H9 (cell line): ENCODE results near the gene DOCK2. TPM values are rescaled to one million over a fixed set of nuclear protein-coding genes. Genes with fewer than 3 reads are reported as not detected.

Source experiments
- DNase-seq: peaks from one replicate; pipeline ENCODE4 v3.0.0-alpha.2; 2017
- H2AFZ ChIP-seq: one replicate; pipeline ENCODE4 v1.6.1; 2013; ENCODE audit warnings: mild to moderate bottlenecking, low read length, control low read depth, moderate library complexity
- H2AK5ac ChIP-seq: 2 replicates; pipeline ENCODE4 v1.6.1; 2013; ENCODE audit warnings: low read length, control low read depth, mixed read lengths; ENCODE audit not compliant: insufficient read length
- H2BK120ac ChIP-seq: one replicate; pipeline ENCODE4 v1.6.1; 2013; ENCODE audit warnings: low read depth, mild to moderate bottlenecking, low read length, control low read depth, inconsistent platforms; ENCODE audit not compliant: poor library complexity, severe bottlenecking
- H2BK12ac ChIP-seq: 2 replicates; pipeline ENCODE4 v1.6.1; 2013; ENCODE audit warnings: low read length, control low read depth, mixed read lengths, low read depth; ENCODE audit not compliant: insufficient read length
- H2BK15ac ChIP-seq: 2 replicates; pipeline ENCODE4 v1.6.1; 2013; ENCODE audit warnings: low read depth, low read length, control low read depth
- H2BK20ac ChIP-seq: one replicate; pipeline ENCODE4 v1.6.1; 2013; ENCODE audit warnings: low read depth, mild to moderate bottlenecking, low read length, control low read depth, inconsistent platforms; ENCODE audit not compliant: poor library complexity, severe bottlenecking
- H2BK5ac ChIP-seq: 2 replicates; pipeline ENCODE4 v1.6.1; 2013; ENCODE audit warnings: low read length, control low read depth, mixed read lengths; ENCODE audit not compliant: insufficient read length
- H3K14ac ChIP-seq: 2 replicates; pipeline ENCODE4 v1.6.1; 2013; ENCODE audit warnings: low read length, control low read depth; ENCODE audit not compliant: insufficient read depth
- H3K18ac ChIP-seq: 2 replicates; pipeline ENCODE4 v1.6.1; 2013; ENCODE audit warnings: low read depth, mild to moderate bottlenecking, mixed read lengths, low read length, control low read depth; ENCODE audit not compliant: insufficient read length
- H3K23ac ChIP-seq: 2 replicates; pipeline ENCODE4 v1.6.1; 2013; ENCODE audit warnings: low read length, control low read depth, mixed read lengths, low read depth; ENCODE audit not compliant: insufficient read length
- H3K23me2 ChIP-seq: 2 replicates; pipeline ENCODE4 v1.6.1; 2013; ENCODE audit warnings: low read depth, mild to moderate bottlenecking, mixed read lengths, low read length, control low read depth; ENCODE audit not compliant: insufficient read length, poor library complexity, severe bottlenecking
- H3K27ac ChIP-seq: 2 replicates; pipeline ENCODE4 v1.5.1; 2013; ENCODE audit warnings: low read length, control low read depth, mixed read lengths, low read depth; ENCODE audit not compliant: insufficient read length
- H3K27me3 ChIP-seq: 2 replicates; pipeline ENCODE4 v1.6.1; 2013; ENCODE audit warnings: low read length, control low read depth, inconsistent platforms; ENCODE audit not compliant: insufficient read depth
- H3K4ac ChIP-seq: 2 replicates; pipeline ENCODE4 v1.6.1; 2013; ENCODE audit warnings: low read depth, mild to moderate bottlenecking, control low read depth, inconsistent platforms, low read length, moderate library complexity
- H3K4me1 ChIP-seq: 2 replicates; pipeline ENCODE4 v1.6.1; 2013; ENCODE audit warnings: low read length, control low read depth, inconsistent platforms; ENCODE audit not compliant: insufficient read depth
- H3K4me2 ChIP-seq: 2 replicates; pipeline ENCODE4 v1.6.1; 2013; ENCODE audit warnings: low read length, control low read depth, mixed read lengths; ENCODE audit not compliant: insufficient read length, insufficient read depth
- H3K56ac ChIP-seq: 2 replicates; pipeline ENCODE4 v1.6.1; 2013; ENCODE audit warnings: low read depth, mild to moderate bottlenecking, mixed read lengths, low read length, control low read depth; ENCODE audit not compliant: insufficient read length
- H3K79me1 ChIP-seq: 2 replicates; pipeline ENCODE4 v1.6.1; 2013; ENCODE audit warnings: low read depth, mild to moderate bottlenecking, moderate library complexity, low read length, control low read depth, inconsistent platforms; ENCODE audit not compliant: insufficient read depth, poor library complexity, severe bottlenecking
- H3K79me2 ChIP-seq: 2 replicates; pipeline ENCODE4 v1.6.1; 2013; ENCODE audit warnings: low read length, control low read depth, inconsistent platforms; ENCODE audit not compliant: insufficient read depth
- H3K9ac ChIP-seq: 2 replicates; pipeline ENCODE4 v1.6.1; 2013; ENCODE audit warnings: low read length, control low read depth, mixed read lengths; ENCODE audit not compliant: insufficient read length; ENCODE audit errors: extremely low read depth
- H3K9me3 ChIP-seq: one replicate; pipeline ENCODE4 v1.6.1; 2013; ENCODE audit warnings: low read depth, low read length, inconsistent platforms; ENCODE audit not compliant: control insufficient read depth
- H3T11ph ChIP-seq: one replicate; pipeline ENCODE4 v1.6.1; 2013; ENCODE audit warnings: mild to moderate bottlenecking, low read length, control low read depth, inconsistent platforms
- H4K20me1 ChIP-seq: one replicate; pipeline ENCODE4 v1.6.1; 2013; ENCODE audit not compliant: control insufficient read depth, insufficient read length, insufficient read depth
- H4K5ac ChIP-seq: 2 replicates; pipeline ENCODE4 v1.6.1; 2013; ENCODE audit warnings: low read depth, mild to moderate bottlenecking, mixed read lengths, low read length, control low read depth; ENCODE audit not compliant: insufficient read length
- H4K8ac ChIP-seq: replicated peaks from 2 replicates; pipeline ENCODE4 v1.6.1; 2013; ENCODE audit warnings: low read length, control low read depth, mixed read lengths, low read depth; ENCODE audit not compliant: insufficient read length
- H4K91ac ChIP-seq: 2 replicates; pipeline ENCODE4 v1.6.1; 2013; ENCODE audit warnings: low read depth, mild to moderate bottlenecking, moderate library complexity, mixed read lengths, low read length, control low read depth; ENCODE audit not compliant: insufficient read length
- H3K27ac Mint-ChIP-seq, 3 experiments: 2 replicates in 2 of 3; 3 replicates in 1 of 3; pipeline ENCODE4 v1.8.0; 2020 to 2021; ENCODE audit warnings: mixed read lengths in 3 of 3, mild to moderate bottlenecking in 1 of 3, moderate library complexity in 1 of 3
- H3K27me3 Mint-ChIP-seq: 2 replicates; pipeline ENCODE4 v1.8.0; 2021; ENCODE audit warnings: low read depth, mild to moderate bottlenecking, moderate library complexity, mixed read lengths
- H3K36me3 Mint-ChIP-seq, 3 experiments: 2 replicates in 2 of 3; 3 replicates in 1 of 3; pipeline ENCODE4 v1.8.0; 2020 to 2021; ENCODE audit warnings: low read depth in 3 of 3, mixed read lengths in 3 of 3; ENCODE audit not compliant: insufficient read depth in 1 of 3
- H3K4me1 Mint-ChIP-seq, 2 experiments: 2 replicates each; pipeline ENCODE4 v1.8.0; 2020; ENCODE audit warnings: mixed read lengths in 2 of 2
- H3K4me3 Mint-ChIP-seq, 2 experiments: 2 replicates in 1 of 2; 3 replicates in 1 of 2; pipeline ENCODE4 v1.8.0; 2020 to 2021; ENCODE audit warnings: mild to moderate bottlenecking in 2 of 2, mixed read lengths in 2 of 2, moderate library complexity in 1 of 2
- H3K9me3 Mint-ChIP-seq, 2 experiments: 2 replicates in 1 of 2; 3 replicates in 1 of 2; pipeline ENCODE4 v1.8.0; 2020; ENCODE audit warnings: mild to moderate bottlenecking in 2 of 2, mixed read lengths in 2 of 2, moderate library complexity in 1 of 2
- WGBS: extraction: QIAGEN DNeasy Blood & Tissue Kit; methylation state at CpG from one replicate; pipeline ENCODE4 v1.1.7; 2013; ENCODE audit warnings: missing lambda C conversion rate, low lambda C conversion rate, mixed read lengths; ENCODE audit not compliant: insufficient read length; ENCODE audit errors: extremely low coverage; 5-methylcytosine and 5-hydroxymethylcytosine counted together
- total RNA-seq: library from RNA; stranded (reverse); gene quantifications from 2 replicates; pipeline ENCODE4 v1.2.1, GENCODE V29; 2021
- TF ChIP-seq, protein P1 (sequence below): fragments of 200-600 bp; sonication (generic); conservative IDR thresholded peaks from 3 replicates; pipeline ENCODE4 v1.8.0; 2021; ENCODE audit warnings: antibody characterized with exemption, mild to moderate bottlenecking

The DOCK2 gene
- total RNA-seq, 1 experiment from 2014 or later: 7.8 TPM

DNA sequence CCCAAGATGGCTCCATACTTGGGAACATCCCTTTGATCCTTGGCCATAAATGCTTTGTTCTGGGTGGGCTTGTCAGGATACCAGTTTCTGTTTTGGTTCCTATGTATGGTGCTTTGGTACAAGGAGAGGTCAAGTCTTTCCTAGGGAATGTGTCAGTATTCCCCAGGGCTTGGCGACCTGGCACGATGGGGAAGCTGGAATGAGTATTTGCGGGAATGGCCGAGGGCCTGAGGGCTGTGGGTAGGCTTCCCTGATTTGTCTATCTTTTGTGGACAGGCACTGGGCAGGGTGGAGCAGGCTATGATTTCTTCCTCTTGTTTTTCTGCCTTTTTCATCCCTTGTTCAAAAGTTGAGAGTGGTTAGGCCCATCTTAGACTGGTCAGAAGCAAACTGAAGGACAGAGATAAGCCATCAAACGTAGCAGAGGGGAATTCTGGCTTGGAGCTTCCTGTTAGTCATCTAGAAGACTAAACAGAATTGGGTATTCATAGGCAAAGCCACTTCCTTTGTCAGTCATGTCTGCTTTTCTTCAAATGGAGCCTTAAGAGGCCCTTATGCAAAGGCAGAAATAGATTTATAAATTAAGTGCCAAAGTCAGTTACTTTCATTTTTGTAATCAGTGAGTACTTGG, 13.7 kb downstream of the DOCK2 start:
- no peak overlapping the region for H3K9ac ChIP-seq
- no peak overlapping the region for H2AK5ac ChIP-seq
- no peak overlapping the region for H3K4me2 ChIP-seq
- H4K20me1 ChIP-seq: no peaks in the 10 kb centered on the region
- H3K4me1 Mint-ChIP-seq: peaks cover 10 to 18% of the 10 kb centered on the region in 2 experiments
- H2BK120ac ChIP-seq: no peak overlapping the region
- H2BK20ac ChIP-seq: no peak overlapping the region
- no peaks in the 10 kb centered on the region for H3K9me3 Mint-ChIP-seq
- no peak overlapping the region for H2BK5ac ChIP-seq
- H3K23ac ChIP-seq: no peak overlapping the region
- no peak overlapping the region for H3K18ac ChIP-seq
- no peaks in the 10 kb centered on the region for H3K9me3 ChIP-seq
- H3K23me2 ChIP-seq: no peaks in the 10 kb centered on the region
- no peak overlapping the region for H3K56ac ChIP-seq
- no peaks in the 10 kb centered on the region for H3K79me1 ChIP-seq
- no peak overlapping the region for H2BK15ac ChIP-seq
- WGBS: no CpG with 5 or more reads among the region's 5 CpGs
- H3K36me3 Mint-ChIP-seq: no peaks in the 10 kb centered on the region
- H3K4me1 ChIP-seq: no peaks in the 10 kb centered on the region
- H2AFZ ChIP-seq: no peak overlapping the region
- no peak overlapping the region for H3K27ac ChIP-seq
- no peaks in the 10 kb centered on the region for H3K79me2 ChIP-seq
- H3K27me3 ChIP-seq: no peaks in the 10 kb centered on the region
- no peak overlapping the region for H4K5ac ChIP-seq
- no peak overlapping the region for H3K4me3 Mint-ChIP-seq
- TF ChIP-seq, protein P1, sequence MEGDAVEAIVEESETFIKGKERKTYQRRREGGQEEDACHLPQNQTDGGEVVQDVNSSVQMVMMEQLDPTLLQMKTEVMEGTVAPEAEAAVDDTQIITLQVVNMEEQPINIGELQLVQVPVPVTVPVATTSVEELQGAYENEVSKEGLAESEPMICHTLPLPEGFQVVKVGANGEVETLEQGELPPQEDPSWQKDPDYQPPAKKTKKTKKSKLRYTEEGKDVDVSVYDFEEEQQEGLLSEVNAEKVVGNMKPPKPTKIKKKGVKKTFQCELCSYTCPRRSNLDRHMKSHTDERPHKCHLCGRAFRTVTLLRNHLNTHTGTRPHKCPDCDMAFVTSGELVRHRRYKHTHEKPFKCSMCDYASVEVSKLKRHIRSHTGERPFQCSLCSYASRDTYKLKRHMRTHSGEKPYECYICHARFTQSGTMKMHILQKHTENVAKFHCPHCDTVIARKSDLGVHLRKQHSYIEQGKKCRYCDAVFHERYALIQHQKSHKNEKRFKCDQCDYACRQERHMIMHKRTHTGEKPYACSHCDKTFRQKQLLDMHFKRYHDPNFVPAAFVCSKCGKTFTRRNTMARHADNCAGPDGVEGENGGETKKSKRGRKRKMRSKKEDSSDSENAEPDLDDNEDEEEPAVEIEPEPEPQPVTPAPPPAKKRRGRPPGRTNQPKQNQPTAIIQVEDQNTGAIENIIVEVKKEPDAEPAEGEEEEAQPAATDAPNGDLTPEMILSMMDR: no peak
- no peak overlapping the region for H2BK12ac ChIP-seq
- H4K91ac ChIP-seq: no peak overlapping the region
- H3T11ph ChIP-seq: no peak overlapping the region
- H3K4ac ChIP-seq: no peak overlapping the region
- H3K14ac ChIP-seq: no peak overlapping the region
- no peak for DNase-seq
- no peak overlapping the region for H4K8ac ChIP-seq
- H3K27me3 Mint-ChIP-seq: no peaks in the 10 kb centered on the region
- H3K27ac Mint-ChIP-seq: no peak overlapping the region
